ENCODE results near the gene TEX36.

- TF ChIP-seq CTCF (IDR thresholded peaks at IDR 0.05) (no peak), POLR2A (IDR thresholded peaks at IDR 0.05) (no peak), POLR2AphosphoS5 (IDR thresholded peaks at IDR 0.05) (no peak), EP300 (IDR thresholded peaks at IDR 0.05) (no peak)
These were observed 44.0 kb upstream of the TEX36 start for GRCh38 chr10:125726914-125727313.
